Measurements from ENCODE around the gene CLIC2. TPM values are rescaled to one million over a fixed set of nuclear protein-coding genes. Genes with fewer than 3 reads are reported as not detected.
A peak's percentile ranks its signal among the peaks of the same experiment; 100 is the strongest.

The CLIC2 gene
- total RNA-seq, 1 donor: 12.6 TPM

GRCh38 chrX:155266439-155266838 lies 68.0 kb downstream of the CLIC2 start:
- no peak for TF ChIP-seq CTCF (IDR thresholded peaks at IDR 0.05; ENCODE audit: insufficient read depth, low read length)
- no peak for DNase-seq (ENCODE audit: low read depth)
- H3K4me3 ChIP-seq (ENCODE audit: low read depth, low read length): no peak overlapping the region

- H3K4me3 ChIP-seq (ENCODE audit: low read depth, low read length): peak within 1 kb of the TSS; percentile 68
- TF ChIP-seq CTCF (IDR thresholded peaks at IDR 0.05; ENCODE audit: insufficient read depth, low read length): no peak
- DNase-seq (ENCODE audit: low read depth): peak; percentile 71
These were observed 70.4 kb downstream of the CLIC2 start, which contains the start of gene RAB39B for GRCh38 chrX:155263854-155264628. Gene RAB39B, minus strand, starts transcription at chrX:155264491. Its CDS starts 203 bp downstream, at chrX:155264288.

GRCh38 chrX:155262970-155263754 lies 71.3 kb downstream of the CLIC2 start:
- no peak overlapping the region for H3K4me3 ChIP-seq (ENCODE audit: low read depth, low read length)
- DNase-seq (ENCODE audit: low read depth): no peak
- no peak for TF ChIP-seq CTCF (IDR thresholded peaks at IDR 0.05; ENCODE audit: insufficient read depth, low read length)

- DNase-seq (ENCODE audit: low read depth): no peak
- TF ChIP-seq CTCF (IDR thresholded peaks at IDR 0.05; ENCODE audit: insufficient read depth, low read length): no peak
- no peak overlapping the region for H3K4me3 ChIP-seq (ENCODE audit: low read depth, low read length)
These were observed 74.7 kb downstream of the CLIC2 start for GRCh38 chrX:155259752-155260151.

- H3K4me3 ChIP-seq (ENCODE audit: low read depth, low read length): no peak overlapping the region
- no peak for TF ChIP-seq CTCF (IDR thresholded peaks at IDR 0.05; ENCODE audit: insufficient read depth, low read length)
- DNase-seq (ENCODE audit: low read depth): no peak
These were observed 83.0 kb downstream of the CLIC2 start for GRCh38 chrX:155251391-155251790.

GRCh38 chrX:155247497-155247896 lies 86.9 kb downstream of the CLIC2 start:
- TF ChIP-seq CTCF (IDR thresholded peaks at IDR 0.05; ENCODE audit: insufficient read depth, low read length): no peak
- H3K4me3 ChIP-seq (ENCODE audit: low read depth, low read length): no peak overlapping the region
- DNase-seq (ENCODE audit: low read depth): no peak

Data from fibroblast of the aortic adventitia (primary cell).